NCI-H510A treated with DMSO at 0.1 percent for 48 hours (cell line): ENCODE measurements around the gene ULK3.
A peak's percentile ranks its signal among the peaks of the same experiment; 100 is the strongest.

Experiments used
- DNase-seq: peaks from one replicate; lab custom pipeline; 2025; lab: John Stamatoyannopoulos, UW

Gene ULK3

DNA sequence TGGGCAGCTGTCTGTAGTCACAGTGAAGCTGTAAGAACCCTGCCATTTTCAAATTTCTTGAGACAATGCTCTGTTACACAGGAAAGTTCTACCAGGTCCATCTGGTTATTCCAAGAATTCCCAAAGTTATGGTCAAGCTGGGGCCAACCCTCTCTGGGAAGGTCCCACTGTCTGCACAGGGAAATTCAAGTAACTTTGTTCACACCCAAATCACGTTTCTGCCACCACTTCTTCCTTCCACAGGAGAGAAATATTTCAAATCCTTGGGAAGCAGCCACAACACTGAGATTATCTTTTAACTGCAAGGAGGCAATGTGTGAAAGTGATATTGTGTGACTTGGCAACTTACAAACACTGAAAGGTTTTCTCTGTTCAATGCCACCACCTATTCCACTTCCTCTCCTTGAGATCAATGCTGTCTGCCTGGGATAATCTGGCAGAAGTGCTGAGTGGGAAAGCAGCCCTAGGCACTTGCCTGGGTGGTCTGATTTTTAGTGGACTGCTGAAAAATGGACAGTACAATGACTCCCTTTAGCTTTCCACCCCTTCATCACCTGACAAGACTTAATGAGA is 24.6 kb upstream of the ULK3 start:
- no peak for DNase-seq

DNA sequence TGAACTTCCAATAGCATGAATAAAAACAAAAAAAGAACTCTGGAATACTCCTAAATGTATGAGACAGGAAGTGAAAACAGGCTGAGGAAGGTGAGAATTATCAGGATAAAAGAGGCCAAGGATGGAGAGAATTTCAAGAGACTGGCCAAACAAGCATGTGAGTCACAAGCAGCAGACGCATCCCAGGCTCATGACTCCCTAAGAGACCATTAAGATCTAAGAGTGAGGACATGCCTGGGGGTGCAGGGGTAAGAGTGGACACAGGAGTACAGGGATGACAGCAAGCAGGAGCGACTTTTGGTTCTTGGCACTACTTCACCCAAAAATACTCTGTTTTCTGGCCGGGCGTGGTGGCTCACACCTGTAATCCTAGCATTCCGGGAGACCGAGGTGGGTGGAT is 23.1 kb upstream of the ULK3 start:
- no peak for DNase-seq

- no peak for DNase-seq
Observed at GRCh38 chr15:74865316-74865715, 22.4 kb upstream of the ULK3 start.

- DNase-seq = no peak
Observed at GRCh38 chr15:74864296-74864695, 21.3 kb upstream of the ULK3 start.

DNA sequence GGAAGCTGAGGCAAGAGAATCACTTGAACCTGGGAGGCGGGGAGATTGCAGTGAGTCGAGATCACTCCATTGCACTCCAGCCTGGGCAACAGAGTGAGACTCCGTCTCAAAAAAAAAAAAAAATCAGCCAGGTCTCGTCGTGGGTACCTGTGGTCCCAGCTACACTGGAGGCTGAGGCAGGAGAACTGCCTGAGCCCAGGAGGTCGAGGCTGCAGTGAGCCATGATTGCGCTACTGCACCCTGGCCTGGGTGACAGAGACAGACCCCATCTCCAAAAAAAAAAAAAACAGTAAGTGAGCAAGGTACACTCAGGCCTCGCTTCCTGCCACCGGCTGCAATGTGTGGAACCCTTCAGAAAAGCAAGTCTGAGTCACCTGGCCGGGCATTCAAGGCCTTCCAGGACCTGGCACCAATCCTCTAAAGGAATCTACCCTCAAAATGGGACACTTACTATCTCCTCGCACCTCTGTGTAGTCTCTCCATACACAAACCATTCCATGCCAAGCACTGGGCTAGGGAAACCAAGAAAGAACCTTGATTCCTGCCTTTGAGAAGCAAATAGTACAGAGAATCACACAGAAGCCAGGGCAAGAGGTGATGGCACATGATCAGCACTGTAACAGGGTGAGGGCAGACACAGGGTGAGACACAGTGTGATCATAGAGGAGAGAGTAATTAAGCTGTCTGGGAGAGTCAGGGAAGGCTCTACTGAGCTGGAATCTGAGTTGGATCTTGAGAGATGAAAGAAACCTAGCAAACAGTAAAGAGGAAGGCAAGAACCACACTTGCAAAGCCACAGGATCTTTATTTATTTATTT is 20.5 kb upstream of the ULK3 start:
- no peak for DNase-seq

GRCh38 chr15:74858369-74858740 is 15.4 kb upstream of the ULK3 start:
- DNase-seq = no peak

- no peak for DNase-seq
Observed at GRCh38 chr15:74857671-74858368, 14.9 kb upstream of the ULK3 start.

GRCh38 chr15:74857082-74857655 is 14.2 kb upstream of the ULK3 start:
- DNase-seq = peak; percentile 66

DNA sequence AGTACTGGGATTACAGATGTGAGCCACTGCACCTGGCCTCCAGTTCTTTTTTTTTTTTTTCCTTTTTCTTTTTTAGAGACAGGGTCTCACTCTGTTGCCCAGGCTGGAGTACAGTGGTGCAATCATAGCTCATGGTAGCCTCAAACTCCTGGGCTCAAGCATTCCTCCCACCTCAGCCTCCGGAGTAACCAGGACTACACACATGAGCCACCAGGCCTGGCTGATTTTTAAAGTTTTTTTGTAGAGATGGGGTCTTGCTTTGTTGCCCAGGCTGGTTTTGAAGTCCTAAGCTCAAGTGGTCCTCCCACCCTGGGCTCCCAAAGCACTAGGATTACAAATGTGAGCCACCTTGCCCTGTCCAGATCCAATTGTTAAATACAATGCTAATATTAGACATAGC is 13.6 kb upstream of the ULK3 start:
- no peak for DNase-seq

- DNase-seq = no peak
Observed at GRCh38 chr15:74855857-74856256, 12.9 kb upstream of the ULK3 start.

DNA sequence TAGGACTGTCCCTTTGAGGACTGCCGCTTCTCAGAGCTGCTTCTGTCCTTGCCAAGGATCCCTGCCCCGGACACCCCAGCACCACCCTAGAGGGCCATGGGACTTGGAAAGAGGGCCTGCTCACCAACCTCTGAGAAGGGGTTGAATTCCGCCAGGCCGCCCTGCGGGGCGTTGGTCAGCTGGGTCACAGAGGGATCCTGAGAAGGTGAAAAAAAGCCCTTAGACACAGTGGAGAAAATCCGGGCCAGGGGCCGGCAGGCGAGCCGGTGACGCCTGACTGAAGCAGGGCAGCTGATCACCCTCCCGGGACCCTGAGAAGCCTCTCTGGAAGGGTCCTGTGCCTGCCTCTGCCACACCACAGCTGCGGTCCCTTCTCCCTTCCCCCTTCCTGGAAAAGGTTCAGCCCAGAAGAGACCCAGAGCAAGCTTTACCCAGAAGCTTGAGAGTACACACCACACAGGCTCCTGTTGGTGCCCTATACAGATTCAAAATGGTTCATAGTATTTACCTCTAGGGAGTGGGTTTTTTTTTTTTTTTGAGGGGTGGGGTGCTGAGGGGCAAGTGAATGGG is 11.6 kb upstream of the ULK3 start:
- no peak for DNase-seq

DNA sequence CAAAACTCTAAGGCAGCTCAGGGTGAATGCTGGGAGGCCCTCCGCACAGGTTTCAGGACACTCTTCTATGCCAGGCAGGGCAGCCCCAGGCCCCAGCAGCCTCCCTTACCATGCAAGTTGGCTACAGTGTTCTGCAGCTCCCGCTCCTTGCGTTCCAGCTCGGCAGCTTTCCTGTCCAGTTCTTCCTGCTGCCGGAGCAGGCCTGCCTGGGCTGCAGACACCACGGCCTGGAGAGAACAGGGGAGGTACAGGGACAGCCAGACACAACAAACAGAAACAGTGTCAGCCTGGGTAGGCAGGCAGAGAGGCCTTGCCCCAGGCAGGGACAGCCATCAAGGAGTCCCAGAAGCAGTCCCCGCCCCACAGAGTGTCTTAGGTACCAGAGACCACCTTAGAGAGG is 9.0 kb upstream of the ULK3 start:
- no peak for DNase-seq

DNA sequence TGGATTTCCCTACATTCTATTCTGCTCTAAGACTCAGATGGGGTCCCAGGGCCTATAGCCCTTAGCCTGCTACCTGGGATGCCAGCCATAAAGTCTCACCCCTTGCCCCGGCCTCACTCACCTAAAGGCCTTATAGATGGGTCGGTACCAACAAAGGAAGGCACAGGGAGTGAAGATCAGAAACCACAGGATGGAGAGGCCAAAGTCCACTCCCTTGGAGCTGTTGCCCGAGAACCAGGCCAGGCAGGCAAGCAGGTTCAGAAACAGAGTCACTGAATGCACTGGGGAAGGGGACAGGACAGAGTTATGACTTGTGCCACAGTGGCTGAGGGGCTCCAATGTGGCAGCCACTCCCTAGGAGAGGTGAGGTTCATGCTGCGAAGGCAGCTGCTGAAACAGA is 7.4 kb upstream of the ULK3 start:
- no peak for DNase-seq

- no peak for DNase-seq
Observed at GRCh38 chr15:74847432-74847831, 4.5 kb upstream of the ULK3 start.

DNA sequence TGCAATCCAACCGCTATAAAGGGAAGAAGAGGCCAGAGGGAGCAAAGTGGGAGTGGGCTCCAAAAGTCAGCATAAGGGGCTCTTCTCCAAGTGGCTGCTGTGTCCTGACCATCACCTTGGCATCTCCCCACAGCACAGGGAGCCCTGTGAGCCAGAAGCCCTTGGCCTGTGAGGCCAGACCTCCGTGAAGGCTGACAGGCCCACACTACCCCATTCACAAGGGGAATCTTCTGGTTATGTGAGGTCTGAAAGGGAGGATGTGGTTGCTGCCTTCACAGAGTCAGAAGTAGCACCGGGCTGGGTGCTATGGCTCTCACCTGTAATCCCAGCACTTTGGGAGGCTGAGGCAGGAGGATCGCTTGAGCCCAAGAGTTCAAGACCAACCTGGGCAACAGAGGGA is 2.6 kb upstream of the ULK3 start:
- DNase-seq = no peak

DNA sequence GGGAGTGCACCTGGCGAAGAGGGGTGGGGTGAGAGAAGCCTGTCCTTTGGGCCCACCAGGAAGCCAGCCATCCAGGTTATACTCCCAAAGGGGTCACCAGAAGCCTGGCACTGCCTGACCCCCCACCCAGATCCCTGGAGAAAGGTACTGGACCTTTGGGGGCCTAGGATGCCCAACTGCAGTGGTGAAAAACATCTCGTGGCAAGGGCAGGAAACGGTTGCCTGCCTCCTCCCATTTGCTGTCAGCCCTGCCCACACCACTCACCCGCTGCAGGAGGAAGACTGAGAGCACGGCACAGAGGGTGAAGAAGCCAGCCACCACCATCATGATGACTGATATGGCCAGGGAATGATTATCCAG is 2.2 kb upstream of the ULK3 start:
- DNase-seq = no peak

GRCh38 chr15:74844319-74845207 is 1.6 kb upstream of the ULK3 start:
- no peak for DNase-seq

GRCh38 chr15:74843891-74844299 is 939 bp upstream of the ULK3 start:
- DNase-seq = no peak

DNA sequence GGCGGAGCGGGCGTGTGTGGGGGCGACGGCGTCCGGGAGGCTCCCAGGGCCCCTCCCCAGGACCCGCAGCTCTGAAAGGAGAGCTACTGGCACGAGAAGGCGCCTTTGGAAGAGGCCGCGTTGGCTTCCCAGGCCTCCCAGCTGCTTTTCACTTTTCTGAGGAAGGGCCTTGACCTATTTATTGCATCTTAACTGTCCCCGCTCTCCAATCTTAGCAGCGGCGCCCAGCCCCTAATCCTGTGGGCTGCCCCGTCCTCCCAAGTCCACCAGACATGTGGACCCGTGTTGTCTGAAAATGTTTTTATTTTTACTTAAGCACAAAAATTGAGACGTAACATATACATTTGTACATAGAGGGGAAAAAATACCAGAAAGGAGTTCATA is 481 bp upstream of the ULK3 start:
- no peak for DNase-seq

GRCh38 chr15:74841891-74842373 is 1.0 kb downstream of the ULK3 start:
- no peak for DNase-seq
